ENCODE results near the gene CHST8.
"Not testable (repeated sequence)": the region's sequence is repeated elsewhere in the genome, so short reads cannot be mapped to it uniquely, and the experiment has no call there.

The CHST8 gene

DNA sequence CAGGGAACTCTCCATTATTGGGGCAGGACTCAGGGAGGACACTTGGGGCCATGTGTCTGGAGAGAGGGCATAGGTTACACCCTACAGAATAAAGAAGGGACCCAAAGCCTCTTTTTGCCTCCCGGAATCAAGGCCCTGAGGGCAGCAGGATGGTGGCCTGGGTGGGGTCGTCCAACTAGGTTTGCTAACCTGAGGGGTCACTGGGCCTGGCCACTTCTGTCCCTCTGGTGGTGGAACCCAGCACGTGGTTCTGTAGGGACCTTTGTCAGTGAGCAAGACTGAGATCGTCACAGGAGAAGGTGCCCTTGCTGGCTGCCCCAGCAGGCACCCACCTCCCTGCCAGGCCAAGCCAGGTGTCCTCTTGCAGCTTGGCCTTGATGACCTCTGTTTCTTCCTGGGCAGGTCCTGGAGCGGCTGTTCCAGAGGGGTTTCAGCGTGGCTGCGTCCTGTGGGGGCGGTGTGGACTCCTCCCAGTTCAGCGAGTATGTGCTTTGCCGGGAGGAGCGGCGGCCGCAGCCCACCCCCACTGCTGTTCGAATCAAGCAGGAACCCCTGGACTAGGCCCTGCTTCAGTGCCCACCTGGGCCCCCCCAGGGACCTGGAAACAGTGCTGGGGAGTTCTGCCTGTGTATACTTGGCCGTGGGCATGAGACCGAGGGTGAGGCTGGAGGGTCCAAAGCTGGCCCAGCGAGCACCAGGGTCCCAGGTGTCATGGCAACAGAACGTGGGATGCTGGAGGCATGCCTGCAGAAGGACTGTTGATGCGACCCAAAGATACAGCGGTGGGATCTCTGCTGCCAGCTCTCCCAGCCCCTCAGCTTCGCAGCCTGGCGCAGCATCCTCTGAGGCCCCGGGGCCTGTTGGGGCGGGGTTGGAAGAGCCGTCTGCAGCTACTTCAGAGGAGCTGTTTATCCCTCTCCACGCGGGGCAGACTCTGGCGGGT lies 190.9 kb downstream of the CHST8 start:
- DNase-seq (ENCODE audit: low read depth), result no peak

DNA sequence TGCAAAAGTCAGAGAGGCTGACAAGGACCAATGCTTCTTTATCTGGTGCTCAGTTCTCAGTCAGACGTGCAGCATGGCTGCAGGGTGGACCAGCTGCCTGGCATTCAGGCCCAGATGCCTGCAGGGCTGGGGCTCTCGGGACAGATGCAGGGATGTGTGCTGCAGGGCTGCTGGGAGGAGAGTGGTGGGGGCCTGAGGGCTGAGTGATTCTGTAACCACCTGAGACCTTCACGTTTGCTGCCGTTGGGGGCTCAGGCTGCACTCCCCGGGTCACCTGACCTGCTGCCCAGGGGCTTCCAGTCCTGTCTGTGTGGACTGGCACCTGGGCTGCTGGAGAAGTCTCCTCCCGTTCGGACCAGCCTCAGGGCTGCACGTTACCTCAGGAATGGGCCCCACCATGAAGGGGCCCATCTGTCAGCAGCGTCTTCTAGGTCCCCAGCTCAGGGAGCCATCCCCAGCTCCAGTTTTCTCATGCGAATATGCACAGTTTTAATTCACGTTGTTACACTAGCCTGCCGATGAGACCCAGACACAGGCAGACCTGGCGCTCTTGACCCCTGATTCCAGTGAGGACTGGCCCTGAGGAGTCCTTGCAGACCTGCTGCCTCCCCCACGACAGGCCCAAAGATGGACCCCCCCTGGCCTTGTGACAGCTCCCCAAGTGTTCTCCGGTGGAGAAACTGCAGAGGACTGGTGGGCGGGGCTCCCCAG lies 191.8 kb downstream of the CHST8 start:
- DNase-seq (ENCODE audit: low read depth), result no peak

- no peak for DNase-seq (ENCODE audit: low read depth)
Measured at GRCh38 chr19:33814181-33815165, 192.7 kb downstream of the CHST8 start.

DNA sequence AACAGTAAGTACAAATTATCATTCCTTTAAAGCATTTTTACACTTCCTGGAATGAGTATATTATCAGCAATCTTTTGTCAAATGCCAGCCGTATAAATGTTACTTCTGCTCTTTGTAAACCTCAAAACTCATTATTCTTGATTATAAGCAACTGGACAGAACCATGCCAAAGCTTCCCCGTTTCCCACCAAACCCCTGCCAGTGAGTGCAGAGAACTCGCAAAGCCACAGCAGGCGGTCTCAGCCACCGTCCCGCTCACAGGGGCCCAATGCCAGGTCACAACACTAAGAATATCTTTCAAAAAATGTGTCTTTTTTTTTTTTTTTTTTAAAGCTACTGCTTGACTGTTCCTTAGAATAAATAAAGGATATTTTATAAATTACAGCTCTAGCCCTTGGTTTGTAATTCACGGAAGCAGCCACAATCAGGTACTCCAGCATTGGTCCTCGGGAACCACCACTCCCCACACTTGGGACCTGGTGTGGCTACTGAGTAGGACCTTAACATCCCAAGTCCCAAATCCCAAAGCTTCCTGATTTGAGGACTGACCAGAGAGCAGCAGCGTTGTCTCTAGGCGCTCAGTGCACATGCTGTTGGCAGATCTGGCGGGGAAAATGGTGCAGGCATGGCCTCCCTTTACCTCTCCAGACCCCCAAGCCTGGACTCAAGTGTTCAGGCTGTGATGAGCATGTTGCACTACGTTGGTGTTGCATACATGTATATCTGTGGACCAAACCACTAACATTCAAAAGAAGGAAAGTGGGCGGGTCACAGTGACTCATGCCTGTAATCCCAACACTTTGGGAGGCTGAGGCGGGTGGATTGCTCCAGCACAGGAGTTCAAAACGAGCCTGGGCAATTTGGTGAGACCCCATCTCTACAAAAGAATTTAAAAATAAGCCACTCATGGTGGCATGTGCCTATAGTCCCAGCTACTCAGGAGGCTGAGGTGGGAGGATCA lies 193.9 kb downstream of the CHST8 start:
- DNase-seq (ENCODE audit: low read depth), result no peak

DNA sequence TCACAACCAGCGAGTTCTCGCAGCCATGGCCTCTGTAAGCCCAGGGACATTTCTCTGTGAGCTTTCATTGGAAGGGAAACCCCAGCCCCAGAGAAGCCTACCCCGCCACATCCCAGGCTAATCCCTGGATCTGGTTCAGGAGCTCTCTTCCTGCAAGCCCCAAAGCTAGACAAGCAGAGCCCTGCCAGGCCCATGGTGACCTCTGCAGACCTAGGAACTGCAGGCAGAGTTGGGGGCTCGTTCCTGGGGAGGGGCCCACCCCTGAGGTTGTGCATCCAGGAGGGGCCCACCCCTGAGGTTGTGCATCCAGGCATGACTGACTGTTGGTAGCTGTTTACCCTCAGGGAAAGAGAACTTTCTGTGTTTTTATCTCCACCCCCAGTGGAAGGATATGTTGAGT lies 196.7 kb downstream of the CHST8 start:
- no peak for DNase-seq (ENCODE audit: low read depth)

GRCh38 chr19:33819078-33819477 lies 197.3 kb downstream of the CHST8 start:
- not testable (repeated sequence) for DNase-seq (ENCODE audit: low read depth)

GRCh38 chr19:33819506-33819879 lies 197.7 kb downstream of the CHST8 start:
- DNase-seq (ENCODE audit: low read depth), result no peak

GRCh38 chr19:33819880-33820781 lies 198.4 kb downstream of the CHST8 start:
- DNase-seq (ENCODE audit: low read depth), result peak; percentile 46

GRCh38 chr19:33821871-33822270 lies 200.1 kb downstream of the CHST8 start:
- DNase-seq (ENCODE audit: low read depth), result no peak

All from activated T-helper 1 cell treated with Interleukin-2 at 50 U/mL for 16 hours (primary cell).